ENCODE results near the gene CNN3. TPM values are rescaled to one million over a fixed set of nuclear protein-coding genes. Genes with fewer than 3 reads are reported as not detected.

CNN3 gene
- polyA plus RNA-seq, 2 of the 4 experiments (the other 2 are of a cell fraction), result 61.6 to 83.4 TPM

- H3K4me3 ChIP-seq, result no peak overlapping the region
- no peak for DNase-seq (ENCODE audit: low read depth in 1 of 2, low spot score in 1 of 2)
- CTCF ChIA-PET, result interaction anchor here (4.2 to 9.6 kb wide), 3 partner anchors 13 to 195 kb away, joined by 51 to 149 read pairs (median 130); no protein-coding TSS in a partner anchor
- no peaks in the 10 kb centered on the region for H3K9me3 ChIP-seq
- 78% methylated on average over 1 of the region's 1 CpG for WGBS (ENCODE audit: missing lambda C conversion rate)
- H3K4me2 ChIP-seq, result no peak overlapping the region
- POLR2A ChIA-PET, result no interaction called here
- no peak for FAIRE-seq
- no peak for ATAC-seq
- no peak overlapping the region for H3K27ac ChIP-seq
- TF ChIP-seq HEYL (CRISPR knock-in tag; IDR thresholded peaks at IDR 0.05), result no peak
- TF ChIP-seq EHMT2 (IDR thresholded peaks at IDR 0.05; ENCODE audit: low read depth), result no peak
- TF ChIP-seq MYC (IDR thresholded peaks at IDR 0.05; ENCODE audit: borderline replicate concordance, low read length), result no peak
- no peak for TF ChIP-seq USF2 (IDR thresholded peaks at IDR 0.05)
- TF ChIP-seq MAZ (IDR thresholded peaks at IDR 0.05; ENCODE audit: borderline replicate concordance, low read depth, low read length), result no peak
- TF ChIP-seq POLR2AphosphoS2 (conservative IDR thresholded peaks at IDR 0.05; ENCODE audit: low read length), result no peak
- TF ChIP-seq KDM5A (IDR thresholded peaks at IDR 0.05), result no peak
- no peak for TF ChIP-seq GATA3 (IDR thresholded peaks at IDR 0.05; ENCODE audit: borderline replicate concordance)
- TF ChIP-seq ELK1 (IDR thresholded peaks at IDR 0.05; ENCODE audit: low read depth, low read length), result no peak
- no peak for TF ChIP-seq TP53 (CRISPR knock-in tag; IDR thresholded peaks at IDR 0.05)
- TF ChIP-seq ZFP36 (IDR thresholded peaks at IDR 0.05; ENCODE audit: borderline replicate concordance, partially characterized antibody), result no peak
- TF ChIP-seq MAX (IDR thresholded peaks at IDR 0.05), result no peak
- no peak for TF ChIP-seq TFCP2L1 (CRISPR knock-in tag; IDR thresholded peaks at IDR 0.05)
- TF ChIP-seq RCOR1 (IDR thresholded peaks at IDR 0.05; ENCODE audit: low read depth, low read length), result no peak
- no peak for TF ChIP-seq E2F6 (IDR thresholded peaks at IDR 0.05; ENCODE audit: borderline replicate concordance, low read depth)
- TF ChIP-seq PBX3 (IDR thresholded peaks at IDR 0.05), result no peak
- TF ChIP-seq ATOH8 (CRISPR knock-in tag; IDR thresholded peaks at IDR 0.05; ENCODE audit: low read depth), result no peak
- no peak for TF ChIP-seq CHD4 (IDR thresholded peaks at IDR 0.05; ENCODE audit: borderline replicate concordance)
- no peak for TF ChIP-seq SMC3 (IDR thresholded peaks at IDR 0.05)
- H3K4me1 ChIP-seq, result peaks cover 12% of the 10 kb centered on the region
These were observed 75.3 kb downstream of the CNN3 start for GRCh38 chr1:94851571-94851970.

Other genes with a start within 250 kb of the CNN3 start
- gene SLC44A3, start 106.8 kb downstream of the CNN3 start, polyA plus RNA-seq (2011; rRNA removed), result 5.4 and 6.5 TPM in 2 replicates
- 1.9 to 2.3 TPM (median 2.2 TPM) in 3 replicates for gene SLC44A3, start 106.8 kb downstream of the CNN3 start, polyA plus RNA-seq (2017; fragmentation: RNase III; extraction: RNeasy Plus Mini Kit Qiagen cat#74134 plus additional on column Dnase treatment)
- 5.0 and 5.3 TPM in 2 replicates for gene ALG14, start 145.8 kb upstream of the CNN3 start, polyA plus RNA-seq (2011; rRNA removed)
- 5.4 to 7.1 TPM (median 5.7 TPM) in 3 replicates for gene ALG14, start 145.8 kb upstream of the CNN3 start, polyA plus RNA-seq (2017; fragmentation: RNase III; extraction: RNeasy Plus Mini Kit Qiagen cat#74134 plus additional on column Dnase treatment)
- gene TLCD4, start 190.2 kb upstream of the CNN3 start, polyA plus RNA-seq (2011; rRNA removed), result 18.0 and 24.1 TPM in 2 replicates
- gene TLCD4, start 190.2 kb upstream of the CNN3 start, polyA plus RNA-seq (2017; fragmentation: RNase III; extraction: RNeasy Plus Mini Kit Qiagen cat#74134 plus additional on column Dnase treatment), result 12.7 to 14.2 TPM (median 13.3 TPM) in 3 replicates

Data from A549 (cell line).